A549 (cell line): ENCODE measurements around the gene AFAP1L2.

Source experiments
- CHD2 ChIP-seq: fragments of 150-350 bp; IDR thresholded peaks from 2 replicates; pipeline ENCODE4 v1.6.1; 2014; ENCODE audit warnings: low read length; ENCODE audit not compliant: partially characterized antibody
- CTCF ChIP-seq: fragments of >200 bp; sonication (Bioruptor Twin); formaldehyde crosslinking; IDR thresholded peaks from 3 replicates; pipeline ENCODE4 v1.5.1; 2016
- EHMT2 ChIP-seq: fragments of 200-600 bp; sonication (generic); IDR thresholded peaks from 2 replicates; pipeline ENCODE4 v1.6.1; 2016; ENCODE audit warnings: antibody characterized with exemption, low read depth, mild to moderate bottlenecking, moderate library complexity
- HDAC2 ChIP-seq: fragments of 200-600 bp; sonication (generic); IDR thresholded peaks from 2 replicates; pipeline ENCODE4 v1.6.1; 2016
- MYC ChIP-seq: IDR thresholded peaks from 2 replicates; pipeline ENCODE4 v1.6.1; 2012; ENCODE audit warnings: mild to moderate bottlenecking, inconsistent platforms, low read length, improper control_type of control experiment, borderline replicate concordance
- PHF8 ChIP-seq: fragments of 200-600 bp; sonication (generic); IDR thresholded peaks from 2 replicates; pipeline ENCODE4 v1.6.1; 2016; ENCODE audit warnings: low read depth, mild to moderate bottlenecking, antibody characterized with exemption, moderate library complexity, borderline replicate concordance
- REST ChIP-seq: fragments of 200-600 bp; sonication (generic); IDR thresholded peaks from 2 replicates; pipeline ENCODE4 v1.6.1; 2016; ENCODE audit warnings: antibody characterized with exemption, mild to moderate bottlenecking, moderate library complexity
- SREBF2 ChIP-seq: fragments of 450-650 bp; IDR thresholded peaks from 2 replicates; pipeline ENCODE4 v1.6.1; 2014; ENCODE audit warnings: mild to moderate bottlenecking, moderate library complexity

GRCh38 chr10:114356751-114357514 is 47.4 kb downstream of the AFAP1L2 start:
- TF ChIP-seq CTCF, result no peak
- no peak for TF ChIP-seq SREBF2
- no peak for TF ChIP-seq REST
- TF ChIP-seq HDAC2, result no peak
- no peak for TF ChIP-seq MYC
- no peak for TF ChIP-seq PHF8
- TF ChIP-seq EHMT2, result no peak
- no peak for TF ChIP-seq CHD2
